Measurements from ENCODE around the gene RDX. TPM values are rescaled to one million over a fixed set of nuclear protein-coding genes. Genes with fewer than 3 reads are reported as not detected.

The RDX gene
- total and polyA plus RNA-seq, 2 of the 4 experiments (the other 2 are of a cell fraction): 61.1 to 72.4 TPM

DNA sequence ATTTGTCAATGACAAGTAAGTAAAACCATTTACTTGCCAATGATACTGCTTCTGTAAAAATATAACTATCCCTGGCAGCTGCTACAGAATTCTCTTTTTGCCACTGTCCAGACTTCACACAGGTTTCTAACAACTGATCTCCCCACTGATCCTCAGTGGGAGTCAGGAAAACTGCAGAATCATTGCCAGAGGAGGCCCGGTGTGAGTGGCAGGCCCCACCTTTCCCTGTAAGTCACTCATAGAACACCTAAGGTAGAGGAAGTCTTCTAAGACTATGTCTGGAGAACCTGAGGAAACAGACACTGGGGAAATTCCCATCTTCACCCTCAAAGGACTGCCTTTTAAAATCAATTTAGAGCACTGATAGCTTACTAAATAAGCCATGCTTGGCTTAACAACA is 136.9 kb downstream of the RDX start:
- Histone ChIP-seq H2AFZ (replicated peaks; ENCODE audit: low read length, poor library complexity) (no peak overlapping the region), H3K56ac (ENCODE audit: extremely low read depth, insufficient read depth, low read length) (no peak overlapping the region), H3K4me1 (ENCODE audit: control insufficient read depth, insufficient read depth, low read length) (peaks cover 5% of the 10 kb centered on the region), H3K27me3 (ENCODE audit: control insufficient read depth, insufficient read depth, low read length) (no peaks in the 10 kb centered on the region), H3K9me3 (ENCODE audit: control insufficient read depth, insufficient read depth, low read length) (no peaks in the 10 kb centered on the region), H4K20me1 (ENCODE audit: insufficient read depth, low read length) (no peaks in the 10 kb centered on the region; the same call in 1 of the 2 replicates), H4K8ac (ENCODE audit: low read depth in 2 of 2, low read length in 2 of 2) (peak overlapping the region in 1 of 2 experiments; percentile 22; a peak in 1 of 4 replicates), H2AK9ac (replicated peaks; ENCODE audit: low read depth, low read length, poor library complexity) (no peak overlapping the region), H2AK5ac (ENCODE audit: low read depth, low read length) (peak overlapping the region; percentile 36; the same call in 1 of the 2 replicates), H3K4ac (ENCODE audit: low read depth, low read length) (peak overlapping the region; percentile 29; the same call in 1 of the 2 replicates), H3K79me1 (ENCODE audit: low read depth in 1 of 2, low read length in 2 of 2) (peaks cover 10 to 34% of the 10 kb centered on the region in 2 experiments), H3K4me2 (ENCODE audit: low read depth, low read length) (no peak overlapping the region), H2BK5ac (ENCODE audit: low read depth, low read length, poor library complexity, severe bottlenecking) (peak overlapping the region; percentile 10), H2BK15ac (ENCODE audit: low read depth, low read length) (peak overlapping the region; percentile 31; the same call in 2 of the 3 replicates), H3K23ac (ENCODE audit: low read depth, low read length) (no peak overlapping the region), H3K9me1 (ENCODE audit: insufficient read depth, low read length) (peaks cover 11% of the 10 kb centered on the region), H3K18ac (ENCODE audit: low read depth, low read length) (no peak overlapping the region), H3K14ac (replicated peaks; ENCODE audit: low read depth, low read length) (peak overlapping the region; percentile 8; the same call in 1 of the 2 replicates), H3K36me3 (ENCODE audit: control insufficient read depth, insufficient read depth, low read length) (peaks cover 15% of the 10 kb centered on the region), H2BK20ac (ENCODE audit: low read depth, low read length) (peak overlapping the region; percentile 72; the same call in 1 of the 2 replicates), H4K91ac (ENCODE audit: insufficient read depth, low read depth, low read length) (no peak overlapping the region; the same call in 1 of the 2 replicates), H3K9ac (ENCODE audit: low read depth, low read length) (no peak overlapping the region), H4K5ac (ENCODE audit: low read depth, low read length) (no peak overlapping the region), H3K27ac (ENCODE audit: insufficient read depth, low read length) (no peak overlapping the region), H2BK120ac (ENCODE audit: low read depth, low read length) (peak overlapping the region; percentile 4; the same call in 1 of the 2 replicates), H3K4me3 (ENCODE audit: insufficient read depth, low read depth, low read length) (no peak overlapping the region)
- no TSS peak for BruUV-seq (replicated peaks)
- POLR2A ChIA-PET (ENCODE audit: unreplicated experiment): interaction anchor here (0.5 kb wide), 1 partner anchor 1955 kb away, joined by 3 read pairs; no protein-coding TSS in a partner anchor
- WGBS, 2 experiments (ENCODE audit: extremely low coverage in 2 of 2, insufficient read length in 1 of 2): no CpG with 5 or more reads among the region's 1 CpG
- TF ChIP-seq, protein P1, sequence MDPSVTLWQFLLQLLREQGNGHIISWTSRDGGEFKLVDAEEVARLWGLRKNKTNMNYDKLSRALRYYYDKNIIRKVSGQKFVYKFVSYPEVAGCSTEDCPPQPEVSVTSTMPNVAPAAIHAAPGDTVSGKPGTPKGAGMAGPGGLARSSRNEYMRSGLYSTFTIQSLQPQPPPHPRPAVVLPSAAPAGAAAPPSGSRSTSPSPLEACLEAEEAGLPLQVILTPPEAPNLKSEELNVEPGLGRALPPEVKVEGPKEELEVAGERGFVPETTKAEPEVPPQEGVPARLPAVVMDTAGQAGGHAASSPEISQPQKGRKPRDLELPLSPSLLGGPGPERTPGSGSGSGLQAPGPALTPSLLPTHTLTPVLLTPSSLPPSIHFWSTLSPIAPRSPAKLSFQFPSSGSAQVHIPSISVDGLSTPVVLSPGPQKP (IDR thresholded peaks at IDR 0.05; ENCODE audit: borderline replicate concordance, low read depth, low read length): no peak
- TF ChIP-seq SMC3 (IDR thresholded peaks at IDR 0.05; ENCODE audit: low read depth, low read length) (no peak), NFE2L2 (IDR thresholded peaks at IDR 0.05; ENCODE audit: low read depth, low read length) (no peak), POLR2A (IDR thresholded peaks at IDR 0.05; ENCODE audit: low read depth, low read length) (no peak)
- ATAC-seq (ENCODE audit: low read depth): no peak
- CTCF ChIA-PET: no interaction called here
- dilution Hi-C loops (cut with HindIII; ENCODE audit: low sequenced_read_pairs, unreplicated experiment): no loop called here
- in situ Hi-C loops (cut with MboI; ENCODE audit: low sequenced_read_pairs): no loop called here
- no peak for DNase-seq
- intact Hi-C loops (cut with micrococcal nuclease): no loop called here
